GM12891 (cell line): ENCODE measurements around the gene FBXO31.

ENCODE experiments used
- POLR2A ChIP-seq: IDR thresholded peaks from 2 replicates; pipeline ENCODE4 v1.6.1; 2011; ENCODE audit warnings: low read depth, low read length, control low read depth
- POLR2AphosphoS5 ChIP-seq: IDR thresholded peaks from 2 replicates; pipeline ENCODE4 v1.6.1; 2011; ENCODE audit warnings: low read depth, low read length, control low read depth
- SPI1 ChIP-seq: IDR thresholded peaks from 2 replicates; pipeline ENCODE4 v1.6.1; 2011; ENCODE audit warnings: low read depth, low read length, control low read depth
- TAF1 ChIP-seq: IDR thresholded peaks from 2 replicates; pipeline ENCODE4 v1.6.1; 2011; ENCODE audit warnings: low read depth, low read length, control low read depth

- TF ChIP-seq TAF1 (no peak), POLR2A (no peak), POLR2AphosphoS5 (no peak), SPI1 (no peak)
Observed at GRCh38 chr16:87295259-87295658, 88.3 kb downstream of the FBXO31 start.
